NCI-H1417 (cell line): Measurements from ENCODE around the gene YWHAQ.
"Not testable (repeated sequence)": the region's sequence is repeated elsewhere in the genome, so short reads cannot be mapped to it uniquely, and the experiment has no call there.

Source experiments
- DNase-seq, 3 experiments: peaks; one replicate each; lab custom pipeline; 2025; lab: John Stamatoyannopoulos, UW

Gene YWHAQ

DNA sequence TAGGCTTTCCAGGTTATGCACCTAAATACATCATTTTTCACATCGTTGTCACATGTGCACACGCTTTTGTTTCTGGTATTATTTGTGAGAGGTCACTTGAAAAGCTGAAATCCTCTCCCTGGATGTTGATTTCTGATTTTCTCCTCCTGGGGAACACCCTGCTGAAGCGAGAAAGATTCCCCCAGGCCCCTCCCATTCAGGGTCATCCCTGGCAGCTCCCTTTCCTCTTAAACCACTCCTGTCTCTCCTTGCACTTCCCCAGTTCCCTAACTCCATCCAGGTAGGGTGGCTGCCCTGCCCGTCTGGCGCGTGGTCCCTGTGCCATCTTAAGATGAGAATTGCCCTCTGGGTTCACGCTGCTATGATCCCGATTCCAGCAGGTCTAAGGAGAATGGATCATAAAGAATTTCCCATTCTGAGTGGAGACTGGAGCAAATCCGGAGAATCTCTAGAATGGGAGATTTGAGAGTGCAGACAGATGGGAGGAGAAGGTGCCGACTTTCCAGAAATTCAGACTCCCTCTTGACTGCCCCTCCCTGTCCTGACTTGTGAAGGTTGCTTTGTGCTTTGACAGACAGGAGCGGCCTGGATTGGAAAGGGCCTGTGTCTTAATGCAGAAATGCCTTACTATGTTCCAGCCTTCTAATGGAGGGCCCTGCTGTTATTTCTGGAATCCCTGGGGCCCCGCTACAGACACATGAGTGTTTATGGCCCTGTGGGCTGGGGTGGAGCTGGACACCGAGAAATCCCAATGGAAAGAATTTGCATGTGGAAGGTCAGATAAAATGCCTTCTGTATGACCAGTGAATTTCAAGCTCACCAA, 1.3 kb upstream of the YWHAQ start:
- DNase-seq: peak in 2 of 3 experiments; percentile 49 to 58

DNA sequence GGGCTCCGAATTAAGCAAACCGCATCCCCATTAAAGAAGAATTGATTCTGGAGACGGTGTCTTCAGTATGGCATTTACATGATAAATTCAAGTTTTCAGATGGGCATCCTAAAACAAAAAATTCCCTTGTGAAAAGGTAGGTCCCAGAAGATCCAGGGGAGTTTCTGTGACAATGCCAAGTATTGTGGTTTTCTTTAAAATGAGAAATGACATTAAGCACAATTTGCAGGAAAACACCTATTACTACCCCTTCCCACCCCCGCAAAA, 689 bp upstream of the YWHAQ start:
- no peak for DNase-seq

DNA sequence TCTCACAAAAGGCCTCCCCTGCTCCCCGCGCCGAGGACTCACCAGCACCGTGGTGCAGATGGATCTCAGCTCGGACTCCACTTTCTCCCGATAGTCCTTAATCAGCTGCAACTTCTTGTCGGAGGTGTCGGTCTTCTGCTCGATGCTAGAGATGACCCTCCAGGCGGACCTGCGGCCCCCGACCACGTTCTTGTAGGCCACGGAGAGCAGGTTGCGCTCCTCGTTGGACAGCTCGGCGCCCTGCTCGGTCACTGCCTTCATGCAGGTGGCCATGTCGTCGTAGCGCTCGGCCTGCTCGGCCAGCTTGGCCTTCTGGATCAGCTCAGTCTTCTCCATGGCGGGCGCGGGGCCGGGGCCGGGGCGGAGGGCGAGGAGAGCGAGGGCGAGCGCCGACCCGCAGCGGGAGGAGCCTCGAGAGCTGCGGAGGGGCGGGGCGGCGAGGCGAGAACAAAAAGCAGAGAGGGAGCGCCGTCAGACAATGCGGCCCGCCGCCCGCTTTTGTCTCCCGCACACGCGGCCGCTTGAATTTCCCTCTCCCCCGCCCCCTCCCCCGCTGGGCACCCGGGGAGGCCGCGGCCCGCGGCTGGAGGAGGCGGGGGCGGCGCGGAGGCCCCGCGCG, 571 bp downstream of the YWHAQ start:
- peak; percentile 84 to 99 (median 97) for DNase-seq

DNA sequence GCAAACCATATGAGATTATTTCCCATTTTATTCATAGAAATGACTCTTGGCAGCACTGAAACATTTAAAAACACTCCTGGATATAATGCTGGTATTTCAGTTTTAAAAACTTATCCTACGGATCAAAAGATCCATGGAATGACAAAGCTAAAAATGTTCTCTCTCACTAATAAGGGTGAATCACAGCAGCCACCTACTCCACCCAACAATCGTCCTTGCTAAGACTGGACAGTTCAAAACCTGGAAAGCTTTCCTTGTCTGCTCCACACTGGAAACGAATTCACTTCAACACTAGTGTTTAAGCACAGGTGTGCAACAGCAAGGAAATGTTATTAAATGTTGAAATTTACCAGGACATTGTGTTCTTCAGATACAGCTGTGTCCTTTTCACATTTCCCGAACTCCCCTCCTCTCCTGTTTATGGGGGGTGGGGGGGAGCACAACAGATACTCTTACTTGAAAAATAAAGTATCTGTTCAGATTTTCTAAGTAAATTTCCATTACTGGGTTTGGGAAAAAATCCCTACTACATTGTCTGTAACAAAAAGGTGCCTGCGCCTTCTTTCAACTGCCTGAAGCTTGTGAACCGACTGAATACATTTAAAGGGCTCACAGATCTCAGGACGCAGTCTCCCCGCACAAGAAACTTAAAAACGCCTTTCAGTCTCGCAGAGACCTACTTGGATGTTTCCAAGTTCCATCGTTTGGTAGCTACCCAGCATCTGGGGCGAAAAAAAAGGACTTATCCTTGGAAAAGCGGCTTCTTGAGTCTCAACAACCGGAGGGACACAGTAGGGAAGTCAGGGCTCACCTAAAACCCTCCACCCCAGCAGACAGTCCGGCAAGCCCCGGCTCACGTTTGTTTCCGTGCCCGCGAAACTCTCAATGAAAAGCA, 1.3 kb downstream of the YWHAQ start:
- DNase-seq: peak in 2 of 3 experiments; percentile 67 to 77

DNA sequence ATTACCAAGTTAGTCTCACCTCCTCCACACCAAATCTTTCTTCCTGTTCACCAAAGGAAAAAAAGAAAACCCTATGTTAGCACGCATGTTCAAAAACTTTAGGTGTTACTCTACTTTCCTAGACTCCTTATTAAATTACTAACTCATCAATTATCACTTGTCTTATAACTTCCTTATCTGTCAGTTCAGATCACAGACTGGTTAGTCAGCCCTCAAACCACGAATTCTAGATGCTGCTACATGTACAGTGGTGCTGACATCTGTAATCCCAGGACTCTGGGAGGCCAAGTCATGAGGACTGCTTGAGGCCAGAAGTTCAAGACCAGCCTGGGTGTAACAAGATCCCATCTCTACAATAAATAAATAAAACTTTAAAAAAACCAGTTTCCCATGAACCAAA, 3.5 kb downstream of the YWHAQ start:
- DNase-seq: no peak

DNA sequence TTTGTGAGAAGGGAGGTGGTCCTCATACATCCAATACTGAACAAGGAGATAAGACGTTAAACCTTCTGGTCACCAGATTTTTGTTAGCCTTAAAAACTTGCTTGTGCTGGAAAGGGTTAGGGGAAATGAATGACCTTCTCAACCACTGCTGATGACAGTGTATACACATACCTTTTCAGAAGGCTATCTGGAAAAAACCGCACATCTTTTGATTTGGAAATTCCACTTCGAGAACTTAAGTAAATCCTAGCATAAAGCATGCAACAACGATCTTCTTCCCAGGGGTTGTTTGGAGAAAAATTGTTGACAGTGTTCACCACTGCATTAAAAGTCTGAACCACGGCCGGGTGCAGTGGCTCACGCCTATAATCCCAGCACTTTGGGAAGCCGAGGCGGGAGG, 7.6 kb downstream of the YWHAQ start:
- DNase-seq: no peak

DNA sequence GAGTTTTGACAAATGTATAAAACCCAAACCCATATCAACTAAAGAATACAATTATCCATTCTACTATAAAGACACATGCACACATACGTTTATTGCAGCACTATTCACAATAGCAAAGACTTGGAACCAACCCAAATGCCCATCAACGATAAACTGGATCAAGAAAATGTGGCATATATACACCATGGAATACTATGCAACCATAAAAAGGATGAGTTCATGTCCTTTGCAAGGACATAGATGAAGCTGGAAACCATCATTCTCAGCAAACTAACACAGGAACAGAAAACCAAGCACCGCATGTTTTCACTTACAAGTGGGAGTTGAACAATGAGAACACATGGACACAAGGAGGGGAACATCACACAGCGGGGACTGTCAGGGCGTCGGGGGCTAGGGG, 9.1 kb downstream of the YWHAQ start:
- DNase-seq: not testable (repeated sequence)

DNA sequence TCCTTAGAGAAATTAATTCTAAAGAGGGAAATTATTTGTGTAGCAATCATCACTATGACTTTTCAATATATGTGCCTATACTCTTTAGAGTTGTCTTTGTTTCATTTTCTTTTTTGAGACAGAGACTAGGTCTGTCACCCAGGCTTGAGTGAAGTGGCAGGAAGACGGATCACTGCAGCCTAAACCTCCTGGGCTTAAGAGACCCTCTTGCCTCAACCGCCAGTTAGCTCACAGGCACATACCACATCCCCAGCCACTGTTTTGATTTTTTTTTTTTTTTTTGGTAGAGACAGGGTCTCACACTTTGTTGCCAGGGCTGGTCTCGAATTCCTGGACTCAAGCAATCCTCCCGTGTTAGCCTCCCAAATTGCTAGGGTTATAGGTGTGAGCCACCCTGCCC, 12.4 kb downstream of the YWHAQ start:
- DNase-seq: no peak

DNA sequence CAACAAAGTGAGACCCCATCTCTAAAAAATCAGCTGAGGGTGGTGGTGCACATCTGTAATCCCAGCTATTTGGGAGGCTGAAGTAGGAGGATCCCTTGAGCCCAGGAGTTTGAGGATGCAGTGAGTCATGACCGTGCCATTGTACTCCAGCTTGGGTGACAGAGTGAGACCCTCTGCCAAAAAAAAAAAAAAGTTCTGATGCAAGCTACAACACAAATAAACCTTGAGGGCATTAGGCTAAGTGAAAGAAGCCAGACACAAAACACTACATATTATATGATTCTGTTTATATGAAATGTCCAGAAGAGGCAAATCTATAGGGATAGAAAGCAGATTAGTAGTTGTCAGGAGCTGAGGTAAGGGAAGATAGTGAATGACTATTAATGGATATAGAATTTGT, 13.0 kb downstream of the YWHAQ start:
- DNase-seq: no peak

DNA sequence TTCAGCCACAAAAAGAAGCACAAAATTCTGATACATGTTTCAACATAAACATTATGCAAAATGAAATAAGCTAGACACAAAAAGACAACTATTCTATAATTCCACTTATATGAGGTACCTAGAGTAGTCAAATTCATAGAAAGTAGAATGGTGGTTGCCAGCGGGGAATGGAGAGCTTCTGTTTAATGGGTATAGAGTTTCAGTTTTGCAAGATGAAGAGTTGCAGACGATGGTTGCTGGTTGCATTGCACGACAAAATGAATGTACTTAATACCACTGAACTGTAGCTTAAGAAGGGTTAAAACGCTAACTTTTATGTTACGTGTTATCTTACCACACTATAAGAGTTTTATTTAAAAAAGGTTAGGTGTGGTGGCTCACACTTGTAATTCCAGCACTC, 13.5 kb downstream of the YWHAQ start:
- no peak for DNase-seq

DNA sequence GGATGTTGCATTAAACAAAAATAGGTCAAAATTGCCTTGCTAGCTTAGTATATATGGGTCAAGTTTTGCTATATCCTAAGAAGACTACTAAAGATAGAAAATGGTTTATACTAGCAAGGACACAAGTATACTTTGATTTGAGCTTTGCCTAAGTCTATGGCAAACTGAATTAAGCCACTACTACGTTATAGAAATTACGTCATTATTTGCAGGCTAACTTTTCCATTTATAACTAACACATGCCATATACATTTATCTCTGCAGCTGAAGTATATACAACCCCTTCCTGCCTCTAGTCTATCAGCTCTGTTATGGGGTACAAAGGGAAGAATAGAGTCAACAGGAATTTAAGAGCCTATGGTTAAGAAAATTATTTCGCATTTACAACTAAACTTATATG, 16.2 kb downstream of the YWHAQ start:
- DNase-seq: no peak

DNA sequence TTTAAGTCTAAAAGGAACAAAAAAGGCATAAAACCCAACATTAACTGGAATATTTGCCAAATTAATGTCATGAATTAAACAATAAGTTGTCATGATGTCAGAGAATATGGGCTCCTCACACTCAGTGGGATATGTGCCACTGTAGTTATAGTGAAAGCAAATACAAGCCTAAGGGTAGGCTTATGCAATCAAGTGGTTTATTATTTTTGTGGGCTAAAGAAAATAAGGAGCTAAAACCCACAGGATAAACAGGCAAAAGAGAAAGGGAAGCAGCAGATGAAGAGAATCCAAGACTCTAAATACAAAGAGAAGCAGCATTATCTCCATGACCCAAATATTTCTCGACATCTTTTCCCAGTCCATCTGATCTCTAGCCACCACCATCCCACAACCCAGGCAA, 17.5 kb downstream of the YWHAQ start:
- DNase-seq: no peak

DNA sequence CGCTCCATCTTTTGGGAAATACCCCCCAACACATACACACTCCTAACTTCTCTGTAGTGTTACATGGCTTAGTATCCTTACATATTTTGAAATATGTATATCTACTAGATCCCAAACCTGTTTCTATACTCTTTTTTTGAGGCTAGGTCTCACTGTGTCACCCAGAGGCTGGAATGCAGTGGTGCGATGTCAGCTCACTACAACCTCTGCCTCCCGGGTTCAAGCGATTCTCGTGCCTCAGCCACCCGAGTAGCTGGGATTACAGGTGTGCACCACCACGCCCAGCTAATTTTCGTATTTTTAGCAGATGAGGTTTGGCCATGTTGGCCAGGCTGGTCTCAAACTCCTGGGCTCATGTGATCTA, 19.3 kb downstream of the YWHAQ start:
- not testable (repeated sequence) for DNase-seq

DNA sequence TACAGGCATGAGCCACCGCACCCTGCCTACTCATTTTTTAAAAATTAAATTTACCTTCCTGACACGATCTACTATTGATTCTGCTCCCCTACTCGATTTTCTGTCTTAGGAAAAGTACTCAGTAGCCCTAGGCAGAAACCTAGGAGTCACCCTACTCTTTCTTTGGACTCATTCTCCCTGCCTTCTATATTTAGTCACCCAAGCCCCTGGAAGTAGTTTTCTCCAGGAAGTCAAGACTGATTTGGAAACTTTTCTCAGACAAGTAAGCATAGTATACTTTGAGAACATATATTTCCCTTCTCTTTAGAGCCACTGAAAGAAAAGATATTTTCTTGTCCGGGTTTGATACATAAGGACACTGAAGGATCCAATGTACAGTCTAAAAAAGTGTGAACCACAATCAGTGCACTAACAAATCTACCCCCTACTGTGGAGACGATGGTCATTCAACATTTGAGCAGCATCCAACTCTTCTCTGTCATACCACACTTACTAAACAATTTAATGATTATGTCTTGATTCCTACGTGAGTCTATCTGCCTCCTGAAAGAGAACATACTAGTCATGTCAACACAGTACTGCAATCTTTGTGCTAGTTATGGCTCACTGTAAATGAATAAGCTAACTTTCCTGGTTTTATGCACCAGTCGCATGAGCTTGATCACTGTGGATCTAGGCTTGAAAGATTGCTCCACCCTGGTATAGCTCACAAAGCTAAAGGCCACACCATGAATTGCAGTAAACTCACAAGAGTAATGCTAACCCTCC, 19.8 kb downstream of the YWHAQ start:
- DNase-seq: no peak

DNA sequence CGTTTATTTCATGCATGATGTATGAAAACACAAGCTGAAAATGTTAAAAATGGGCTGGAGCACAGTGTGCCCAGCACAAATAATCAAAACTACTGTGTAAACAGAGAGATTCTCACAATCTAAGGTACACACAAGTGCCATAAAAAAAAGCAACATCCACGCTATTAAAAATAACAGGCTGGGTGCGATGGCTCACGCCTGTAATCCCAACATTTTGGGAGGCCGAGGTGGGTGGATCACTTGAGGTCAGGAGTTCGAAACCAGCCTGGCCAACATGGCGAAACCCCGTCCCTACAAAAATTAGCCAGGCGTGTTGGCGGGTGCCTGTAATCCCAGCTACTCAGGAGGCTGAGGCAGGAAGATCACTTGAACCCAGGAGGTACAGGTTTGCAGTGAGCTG, 22.3 kb downstream of the YWHAQ start:
- not testable (repeated sequence) for DNase-seq

DNA sequence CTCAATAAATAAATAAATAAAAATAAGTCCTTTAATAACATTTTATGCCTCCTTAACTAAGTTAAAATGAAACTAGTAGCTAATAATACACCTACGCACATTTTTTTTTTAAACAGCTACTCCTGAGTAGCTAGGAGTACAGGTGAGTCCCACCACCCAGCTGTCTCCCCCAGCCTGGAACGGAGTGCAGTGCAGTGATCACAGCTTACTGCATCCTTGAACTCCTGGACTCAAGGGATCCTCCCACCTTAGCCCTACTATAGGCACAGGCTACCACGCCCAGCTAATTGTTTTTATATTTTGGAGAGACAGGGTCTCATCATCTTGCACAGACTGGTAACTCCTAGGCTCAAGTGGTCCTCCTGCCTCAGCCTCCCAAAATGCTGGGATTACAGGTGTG, 28.4 kb downstream of the YWHAQ start:
- DNase-seq: no peak

DNA sequence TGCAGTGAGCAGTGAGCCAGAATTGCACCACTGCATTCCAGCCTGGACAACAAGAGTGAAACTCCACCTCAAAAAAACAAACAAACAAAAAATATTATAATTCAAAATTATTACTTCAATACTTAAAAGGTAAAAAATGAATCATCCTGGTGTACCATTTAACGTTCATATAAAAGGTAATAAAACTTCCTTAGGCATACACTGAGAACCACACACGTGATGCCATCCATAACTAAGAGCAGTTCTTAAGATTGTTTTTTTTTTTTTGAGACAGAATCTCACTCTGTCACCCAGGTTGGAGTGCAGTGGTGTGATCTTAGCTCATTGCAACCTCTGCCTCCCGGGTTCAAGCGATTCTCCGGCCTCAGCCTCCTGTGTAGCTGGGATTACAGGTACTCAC, 29.4 kb downstream of the YWHAQ start:
- no peak for DNase-seq

DNA sequence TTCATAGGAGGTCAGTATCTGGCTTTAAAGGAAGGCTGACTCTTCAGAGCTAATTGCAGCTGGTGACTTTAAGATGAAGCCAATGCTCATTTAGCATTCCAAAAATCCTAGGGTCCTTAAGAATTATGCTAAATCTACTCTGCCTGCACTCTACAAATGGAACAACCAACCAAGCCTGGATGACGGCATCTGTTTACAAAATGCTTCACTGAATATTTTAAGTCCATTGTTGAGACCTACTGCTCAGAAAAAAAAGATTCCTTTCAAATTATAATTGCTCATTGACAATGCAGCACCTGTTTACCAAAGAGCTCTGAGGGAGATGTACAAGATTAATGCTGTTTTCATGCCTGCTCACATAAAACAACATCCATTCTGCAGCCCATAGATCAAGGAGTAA, 31.4 kb downstream of the YWHAQ start:
- DNase-seq: no peak

DNA sequence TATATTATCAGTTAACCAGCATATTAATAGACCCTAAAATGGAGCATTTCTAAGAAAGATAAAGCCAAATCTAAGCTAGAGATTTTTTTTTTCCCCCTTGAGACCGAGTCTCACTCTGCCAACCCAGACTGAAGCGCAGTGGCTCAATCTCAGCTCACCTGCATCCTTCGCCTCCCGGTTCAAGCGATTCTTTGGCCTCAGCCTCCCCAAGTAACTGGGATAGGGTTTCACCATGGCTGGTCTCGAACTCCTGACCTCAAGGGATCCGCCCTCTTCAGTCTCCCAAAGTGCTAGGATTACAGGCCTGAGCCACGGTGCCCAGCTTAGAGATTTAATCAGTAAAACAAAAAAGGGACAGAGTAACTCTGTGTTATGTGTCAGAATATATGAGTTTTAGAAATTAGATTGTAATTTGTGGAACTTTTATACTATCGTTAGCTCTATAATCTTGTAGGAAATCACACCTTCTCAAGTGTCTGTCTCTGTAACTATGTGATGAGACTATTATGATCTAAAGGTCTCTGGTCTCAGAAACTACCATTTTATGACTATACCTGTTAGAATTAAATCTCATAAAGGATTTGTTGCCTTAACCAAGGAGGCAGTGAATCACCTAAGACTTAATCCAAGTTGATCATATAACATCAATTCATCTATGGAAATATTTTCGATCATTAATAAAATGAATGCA, 34.0 kb downstream of the YWHAQ start:
- no peak for DNase-seq

DNA sequence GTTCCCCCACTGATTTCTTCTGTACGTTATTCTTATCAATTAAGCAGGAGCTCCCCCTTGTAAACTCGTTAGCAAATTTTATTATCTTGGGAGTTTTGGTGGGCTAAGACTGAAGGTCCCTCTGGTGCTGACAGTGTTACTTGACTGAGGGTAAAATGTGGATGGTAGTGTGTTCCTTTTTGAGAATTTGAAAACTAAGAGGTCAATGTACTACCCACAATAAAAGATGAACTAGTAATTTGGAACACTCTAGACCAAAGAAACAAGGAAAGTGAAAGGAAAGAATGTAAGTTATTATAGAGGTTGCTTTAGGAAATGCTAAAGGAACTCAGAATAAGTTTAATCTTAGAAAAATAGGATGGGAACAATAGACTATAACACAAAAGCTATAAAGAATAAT, 35.1 kb downstream of the YWHAQ start:
- no peak for DNase-seq

DNA sequence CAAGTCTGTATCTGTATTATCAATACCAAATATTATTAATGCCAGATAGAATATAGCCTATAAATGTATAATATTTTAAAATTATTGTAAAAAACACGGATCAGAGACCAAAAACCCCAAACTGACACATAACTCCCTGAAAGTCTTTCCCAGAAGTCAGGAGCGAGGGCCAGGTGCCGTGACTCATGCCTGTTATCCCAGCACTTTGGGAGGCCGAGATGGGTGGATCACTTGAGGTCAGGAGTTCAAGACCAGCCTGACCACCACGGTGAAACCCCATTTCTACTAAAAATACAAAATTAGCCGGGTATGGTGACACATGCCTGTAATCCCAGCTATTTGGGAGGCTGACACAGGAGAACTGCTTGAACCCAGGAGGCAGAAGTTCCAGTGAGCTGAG, 35.5 kb downstream of the YWHAQ start:
- not testable (repeated sequence) for DNase-seq
